Stomach (tissue), 4 donors: Measurements from ENCODE around the gene DNAJC30.

Source experiments
- EP300 ChIP-seq: sonication (generic); formaldehyde crosslinking; IDR thresholded peaks from one replicate; pipeline ENCODE4 v1.6.1; 2017; ENCODE audit warnings: antibody characterized with exemption
- TF ChIP-seq, protein P1 (sequence below), 7 experiments: fragments of 450-650 bp in 4 of 7; fragments of 200-600 bp in 3 of 7; sonication (generic) in 3 of 7; IDR thresholded peaks; one replicate each; pipeline ENCODE4 v1.5.1; 2016 to 2019; ENCODE audit warnings: antibody characterized with exemption in 7 of 7, control low read depth in 2 of 7, mild to moderate bottlenecking in 1 of 7

DNA sequence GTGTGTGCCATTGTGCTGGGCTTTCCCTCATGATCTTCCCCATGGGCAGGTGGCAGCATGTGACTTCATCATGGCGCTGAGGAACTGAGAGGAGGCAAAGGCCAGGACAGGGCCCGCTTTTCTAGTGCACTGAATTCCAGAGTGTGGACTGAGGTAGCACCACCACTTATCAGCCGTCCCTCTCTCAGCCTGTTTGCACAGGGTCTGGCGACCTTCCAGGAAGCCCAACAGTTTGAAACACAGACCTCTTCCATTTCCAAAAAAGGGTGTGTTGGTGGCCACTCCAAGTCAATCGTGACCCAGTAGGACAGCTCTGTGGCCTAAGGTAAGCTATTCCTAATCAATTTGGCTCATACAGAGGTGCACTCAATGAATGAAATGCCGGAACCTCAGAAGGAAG is 4.4 kb downstream of the DNAJC30 start:
- TF ChIP-seq, protein P1, sequence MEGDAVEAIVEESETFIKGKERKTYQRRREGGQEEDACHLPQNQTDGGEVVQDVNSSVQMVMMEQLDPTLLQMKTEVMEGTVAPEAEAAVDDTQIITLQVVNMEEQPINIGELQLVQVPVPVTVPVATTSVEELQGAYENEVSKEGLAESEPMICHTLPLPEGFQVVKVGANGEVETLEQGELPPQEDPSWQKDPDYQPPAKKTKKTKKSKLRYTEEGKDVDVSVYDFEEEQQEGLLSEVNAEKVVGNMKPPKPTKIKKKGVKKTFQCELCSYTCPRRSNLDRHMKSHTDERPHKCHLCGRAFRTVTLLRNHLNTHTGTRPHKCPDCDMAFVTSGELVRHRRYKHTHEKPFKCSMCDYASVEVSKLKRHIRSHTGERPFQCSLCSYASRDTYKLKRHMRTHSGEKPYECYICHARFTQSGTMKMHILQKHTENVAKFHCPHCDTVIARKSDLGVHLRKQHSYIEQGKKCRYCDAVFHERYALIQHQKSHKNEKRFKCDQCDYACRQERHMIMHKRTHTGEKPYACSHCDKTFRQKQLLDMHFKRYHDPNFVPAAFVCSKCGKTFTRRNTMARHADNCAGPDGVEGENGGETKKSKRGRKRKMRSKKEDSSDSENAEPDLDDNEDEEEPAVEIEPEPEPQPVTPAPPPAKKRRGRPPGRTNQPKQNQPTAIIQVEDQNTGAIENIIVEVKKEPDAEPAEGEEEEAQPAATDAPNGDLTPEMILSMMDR (IDR thresholded peaks at IDR 0.05) = no peak
- TF ChIP-seq EP300 = no peak
